Testis (tissue), 3 donors: Measurements from ENCODE around the gene CCSER2. TPM values are rescaled to one million over a fixed set of nuclear protein-coding genes. Genes with fewer than 3 reads are reported as not detected.

Source experiments
- DNase-seq: peaks from one replicate; pipeline ENCODE4 v3.0.0-alpha.2; 2019
- H3K27ac ChIP-seq, 2 donors: fragments of 200-600 bp; sonication (generic); one replicate each; pipeline ENCODE4 v1.5.1; 2019
- H3K27me3 ChIP-seq: fragments of 200-600 bp; sonication (generic); one replicate; pipeline ENCODE4 v1.5.1; 2019
- H3K36me3 ChIP-seq: fragments of 200-600 bp; sonication (generic); one replicate; pipeline ENCODE4 v1.5.1; 2017; ENCODE audit warnings: low read depth; ENCODE audit errors: missing control alignments
- H3K4me1 ChIP-seq: fragments of 200-600 bp; sonication (generic); one replicate; pipeline ENCODE4 v1.5.1; 2019
- H3K4me3 ChIP-seq, 2 donors: fragments of 200-600 bp; sonication (generic); one replicate each; pipeline ENCODE4 v1.5.1; 2017 to 2019
- H3K9me3 ChIP-seq: fragments of 200-600 bp; sonication (generic); one replicate; pipeline ENCODE4 v1.5.1; 2017
- CTCF ChIP-seq, 3 experiments: fragments of 450-650 bp in 2 of 3; fragments of 200-600 bp in 1 of 3; sonication (generic) in 1 of 3; IDR thresholded peaks; one replicate each; pipeline ENCODE4 v1.5.1; 2016 to 2019; ENCODE audit warnings: antibody characterized with exemption in 3 of 3, mild to moderate bottlenecking in 2 of 3, moderate library complexity in 1 of 3
- POLR2A ChIP-seq: fragments of 450-650 bp; IDR thresholded peaks from one replicate; pipeline ENCODE4 v1.6.1; 2017; ENCODE audit warnings: antibody characterized with exemption, mild to moderate bottlenecking, moderate library complexity
- WGBS, 2 donors: methylation state at CpG; one replicate each; pipeline ENCODE4 v1.1.5; 2018; 5-methylcytosine and 5-hydroxymethylcytosine counted together
- intact Hi-C: fragments of 100-400 bp; cut with DNase I; formaldehyde crosslinking; loops from one replicate; pipeline ENCODE4 v1.15.1; 2023; ENCODE audit warnings: low total_unique reads
- polyA plus RNA-seq: library from polyadenylated mRNA; stranded (reverse); fragments of 350-450 nt; fragmentation: Illumina TruSeq; extraction: RNeasy Lipid Tissue Mini Kit (QIAGEN cat#74804); gene quantifications from one replicate; pipeline ENCODE4 v1.2.3, GENCODE V29; 2014; ENCODE audit warnings: low read depth, low replicate concordance; ENCODE audit not compliant: insufficient read depth
- total RNA-seq, 2 donors: library from RNA; depleted of rRNA; stranded (reverse); fragments of >200 nt; gene quantifications; one replicate each; pipeline ENCODE4 v1.2.3, GENCODE V29; 2016

The CCSER2 gene
- total and polyA plus RNA-seq, 3 donors from 2014 or later, result 65.4 to 148 (median 146) TPM

- intact Hi-C loops, result no loop called here
- Histone ChIP-seq H3K27me3 (no peaks in the 10 kb centered on the region), H3K9me3 (no peaks in the 10 kb centered on the region), H3K27ac (no peak overlapping the region), H3K4me1 (no peaks in the 10 kb centered on the region), H3K36me3 (no peaks in the 10 kb centered on the region), H3K4me3 (no peak overlapping the region)
- TF ChIP-seq CTCF (IDR thresholded peaks at IDR 0.05), result no peak
- no peak for TF ChIP-seq POLR2A
- DNase-seq, result no peak
- 81 to 86% methylated on average over 2 of the region's 2 CpGs for WGBS, 2 donors
Observed at GRCh38 chr10:84511106-84511505, 182.7 kb downstream of the CCSER2 start.

GRCh38 chr10:84511709-84512285, 183.4 kb downstream of the CCSER2 start:
- Histone ChIP-seq H3K4me1 (no peaks in the 10 kb centered on the region), H3K9me3 (no peaks in the 10 kb centered on the region), H3K4me3 (no peak overlapping the region), H3K27me3 (no peaks in the 10 kb centered on the region), H3K36me3 (no peaks in the 10 kb centered on the region), H3K27ac (no peak overlapping the region)
- intact Hi-C loops, result no loop called here
- WGBS, 2 donors, result 93 to 95% methylated on average over 5 of the region's 5 CpGs
- TF ChIP-seq CTCF (IDR thresholded peaks at IDR 0.05) (no peak), POLR2A (no peak)
- DNase-seq, result no peak

DNA sequence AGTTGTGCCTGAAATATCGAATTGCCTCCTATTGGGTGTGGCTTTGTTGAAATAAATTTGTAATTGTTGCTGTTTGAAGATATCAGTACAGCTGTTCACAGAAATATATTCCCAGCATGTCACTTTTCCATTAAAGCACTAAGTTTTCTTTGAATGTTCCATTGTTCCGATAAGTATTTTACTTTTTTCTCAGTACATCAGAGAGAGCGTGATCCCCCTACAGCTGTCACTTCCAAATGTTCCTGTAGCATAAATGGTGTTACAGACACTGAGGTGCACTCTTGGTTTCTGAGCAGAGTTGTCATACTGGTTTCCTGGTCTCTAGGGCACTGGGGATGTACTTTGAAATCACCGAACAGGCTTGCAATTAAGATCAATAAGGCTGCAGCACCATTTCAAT, 189.2 kb downstream of the CCSER2 start:
- H3K9me3 ChIP-seq, result no peaks in the 10 kb centered on the region
- no peak for DNase-seq
- H3K4me3 ChIP-seq, result no peak overlapping the region
- no peak for TF ChIP-seq POLR2A
- no peak for TF ChIP-seq CTCF (IDR thresholded peaks at IDR 0.05)
- no peaks in the 10 kb centered on the region for H3K36me3 ChIP-seq
- H3K4me1 ChIP-seq, result no peaks in the 10 kb centered on the region
- intact Hi-C loops, result no loop called here
- 91 to 94% methylated on average over 4 of the region's 4 CpGs for WGBS, 2 donors
- H3K27ac ChIP-seq, result no peak overlapping the region
- H3K27me3 ChIP-seq, result no peaks in the 10 kb centered on the region

DNA sequence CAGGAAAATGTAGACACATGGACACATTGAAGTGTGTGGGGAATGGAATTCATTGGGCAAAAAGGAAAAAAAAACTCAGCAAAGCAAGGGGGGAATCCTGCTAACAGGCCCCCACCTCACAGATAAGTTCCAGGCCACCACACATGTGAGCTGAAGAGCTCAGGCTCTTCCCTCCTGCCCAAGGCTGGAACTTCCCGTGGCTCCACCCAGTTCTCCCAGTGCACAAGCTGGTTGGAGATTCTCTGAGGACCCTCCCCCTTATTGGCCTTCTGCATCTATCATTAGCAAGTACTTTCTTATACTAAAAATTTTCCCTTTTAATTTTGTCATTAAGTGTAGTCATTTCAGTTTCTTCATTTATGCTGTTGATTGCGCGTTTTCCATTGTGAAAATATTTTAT, 190.8 kb downstream of the CCSER2 start:
- no peak for DNase-seq
- WGBS, 2 donors, result 87 to 95% methylated on average over 3 of the region's 3 CpGs
- Histone ChIP-seq H3K27ac (no peak overlapping the region), H3K36me3 (no peaks in the 10 kb centered on the region), H3K4me1 (no peaks in the 10 kb centered on the region), H3K27me3 (no peaks in the 10 kb centered on the region), H3K9me3 (no peaks in the 10 kb centered on the region), H3K4me3 (no peak overlapping the region)
- intact Hi-C loops, result no loop called here
- TF ChIP-seq POLR2A (no peak), CTCF (IDR thresholded peaks at IDR 0.05) (no peak)

DNA sequence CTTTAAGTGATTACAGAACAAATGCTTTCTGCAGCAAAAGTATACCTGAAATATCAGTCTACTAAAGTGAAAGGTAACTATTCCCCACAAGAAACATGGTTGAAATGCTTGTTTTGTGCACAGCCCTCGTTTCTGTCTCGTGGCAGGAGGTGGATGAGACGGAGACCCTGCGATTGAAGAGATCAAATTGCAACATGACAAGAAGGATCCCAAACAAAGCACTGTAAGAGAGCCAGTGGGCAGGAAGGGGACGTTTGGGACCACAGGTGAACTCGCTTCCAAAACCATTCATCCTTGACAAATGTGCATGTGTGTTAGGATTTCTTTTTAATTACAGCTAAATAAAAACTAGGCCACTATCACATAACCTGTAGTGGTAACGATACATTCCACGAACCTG, 192.6 kb downstream of the CCSER2 start:
- TF ChIP-seq POLR2A, result no peak
- no peak for TF ChIP-seq CTCF (IDR thresholded peaks at IDR 0.05)
- Histone ChIP-seq H3K27me3 (no peaks in the 10 kb centered on the region), H3K36me3 (no peaks in the 10 kb centered on the region), H3K27ac (no peak overlapping the region), H3K4me3 (no peak overlapping the region), H3K9me3 (no peaks in the 10 kb centered on the region), H3K4me1 (no peaks in the 10 kb centered on the region)
- WGBS, 2 donors, result 66 to 70% methylated on average over 8 of the region's 8 CpGs
- DNase-seq, result no peak
- intact Hi-C loops, result no loop called here
